IMR-90 (cell line): Measurements from ENCODE around the gene DOCK2. TPM values are rescaled to one million over a fixed set of nuclear protein-coding genes. Genes with fewer than 3 reads are reported as not detected.

Source experiments
- ATAC-seq: fragments of 200-7000 bp; cut with Tn5 transposase; 2 replicates; pipeline ENCODE4 v1.9.1; 2020; ENCODE audit warnings: low read depth, mild to moderate bottlenecking, moderate library complexity
- BruUV-seq: library from RNA; stranded (reverse); fragments of 400-500 nt; replicated peaks from 2 replicates; lab custom pipeline; 2021; lab: Mats Ljungman, UMichigan
- CTCF ChIA-PET: fragments of 300-600 bp; formaldehyde crosslinking; extraction: SDS; loops from one replicate; lab custom pipeline; 2021; ENCODE audit warnings: antibody characterized with exemption; lab: Yijun Ruan, JAX
- POLR2A ChIA-PET: fragments of 300-600 bp; sonication (Branson Sonifier 250); formaldehyde crosslinking; loops from one replicate; lab custom pipeline; 2022; ENCODE audit warnings: antibody characterized with exemption; ENCODE audit not compliant: unreplicated experiment; lab: Charles Lee
- DNase-seq: peaks from one replicate; pipeline ENCODE4 v3.0.0; 2013
- H2AFZ ChIP-seq: replicated peaks from 2 replicates; pipeline ENCODE3; 2013; ENCODE audit warnings: low read length, mild to moderate bottlenecking; ENCODE audit not compliant: poor library complexity
- H2AK5ac ChIP-seq: 2 replicates; pipeline ENCODE4 v1.6.1; 2013; ENCODE audit warnings: low read depth, low read length, inconsistent platforms
- H2AK9ac ChIP-seq: replicated peaks from 2 replicates; pipeline ENCODE3; 2013; ENCODE audit warnings: mild to moderate bottlenecking, low read depth, low read length, moderate library complexity; ENCODE audit not compliant: poor library complexity
- H2BK120ac ChIP-seq: 2 replicates; pipeline ENCODE4 v1.6.1; 2013; ENCODE audit warnings: low read depth, low read length, inconsistent platforms
- H2BK15ac ChIP-seq: 3 replicates; pipeline ENCODE4 v1.6.1; 2013; ENCODE audit warnings: low read depth, low read length, inconsistent platforms
- H2BK20ac ChIP-seq: 2 replicates; pipeline ENCODE4 v1.6.1; 2013; ENCODE audit warnings: low read depth, mild to moderate bottlenecking, inconsistent platforms, low read length, moderate library complexity
- H2BK5ac ChIP-seq: 2 replicates; pipeline ENCODE4 v1.6.1; 2013; ENCODE audit warnings: mild to moderate bottlenecking, low read depth, low read length, inconsistent platforms; ENCODE audit not compliant: poor library complexity, severe bottlenecking
- H3K14ac ChIP-seq: replicated peaks from 2 replicates; pipeline ENCODE4 v1.6.1; 2013; ENCODE audit warnings: low read depth, low read length, inconsistent platforms
- H3K18ac ChIP-seq: 2 replicates; pipeline ENCODE4 v1.6.1; 2013; ENCODE audit warnings: low read depth, low read length, control low read depth
- H3K23ac ChIP-seq: 2 replicates; pipeline ENCODE4 v1.6.1; 2013; ENCODE audit warnings: low read depth, low read length, inconsistent platforms
- H3K27ac ChIP-seq: 2 replicates; pipeline ENCODE4 v1.5.1; 2013; ENCODE audit warnings: mild to moderate bottlenecking, control low read depth, low read length; ENCODE audit not compliant: insufficient read depth
- H3K27me3 ChIP-seq: 2 replicates; pipeline ENCODE4 v1.6.1; 2013; ENCODE audit warnings: low read length; ENCODE audit not compliant: control insufficient read depth, insufficient read depth
- H3K36me3 ChIP-seq: 2 replicates; pipeline ENCODE4 v1.6.1; 2013; ENCODE audit warnings: low read length, mixed read lengths; ENCODE audit not compliant: control insufficient read depth, insufficient read depth
- H3K4ac ChIP-seq: 2 replicates; pipeline ENCODE4 v1.6.1; 2013; ENCODE audit warnings: low read depth, low read length, inconsistent platforms
- H3K4me1 ChIP-seq: 2 replicates; pipeline ENCODE4 v1.6.1; 2013; ENCODE audit warnings: low read length, mixed read lengths; ENCODE audit not compliant: control insufficient read depth, insufficient read depth
- H3K4me2 ChIP-seq: 2 replicates; pipeline ENCODE4 v1.6.1; 2013; ENCODE audit warnings: low read depth, mild to moderate bottlenecking, control low read depth, low read length, moderate library complexity
- H3K4me3 ChIP-seq: 2 replicates; pipeline ENCODE4 v1.5.1; 2013; ENCODE audit warnings: low read depth, mild to moderate bottlenecking, control low read depth, low read length, moderate library complexity; ENCODE audit not compliant: insufficient read depth
- H3K56ac ChIP-seq: 2 replicates; pipeline ENCODE4 v1.6.1; 2013; ENCODE audit warnings: low read length, inconsistent platforms; ENCODE audit not compliant: insufficient read depth; ENCODE audit errors: extremely low read depth
- H3K79me1 ChIP-seq, 2 experiments: 2 replicates each; pipeline ENCODE4 v1.6.1; 2013; ENCODE audit warnings: low read length in 2 of 2, inconsistent platforms in 1 of 2, low read depth in 1 of 2
- H3K9ac ChIP-seq: 2 replicates; pipeline ENCODE4 v1.6.1; 2013; ENCODE audit warnings: low read depth, low read length, control low read depth
- H3K9me1 ChIP-seq: 2 replicates; pipeline ENCODE4 v1.6.1; 2013; ENCODE audit warnings: low read length, inconsistent platforms; ENCODE audit not compliant: insufficient read depth
- H3K9me3 ChIP-seq: 2 replicates; pipeline ENCODE4 v1.6.1; 2013; ENCODE audit warnings: low read length; ENCODE audit not compliant: control insufficient read depth, insufficient read depth
- H4K20me1 ChIP-seq: 2 replicates; pipeline ENCODE4 v1.6.1; 2013; ENCODE audit warnings: low read length, inconsistent platforms; ENCODE audit not compliant: insufficient read depth
- H4K5ac ChIP-seq: 2 replicates; pipeline ENCODE4 v1.6.1; 2013; ENCODE audit warnings: mild to moderate bottlenecking, low read depth, low read length, control low read depth
- H4K8ac ChIP-seq, 2 experiments: 2 replicates each; pipeline ENCODE4 v1.6.1; 2013; ENCODE audit warnings: low read depth in 2 of 2, low read length in 2 of 2, control low read depth in 1 of 2, inconsistent platforms in 1 of 2
- H4K91ac ChIP-seq: 2 replicates; pipeline ENCODE4 v1.6.1; 2013; ENCODE audit warnings: low read depth, low read length, inconsistent platforms; ENCODE audit not compliant: insufficient read depth
- BHLHE40 ChIP-seq: fragments of 150-350 bp; IDR thresholded peaks from 2 replicates; pipeline ENCODE4 v1.6.1; 2016; ENCODE audit warnings: mild to moderate bottlenecking, low read depth, low read length
- CEBPB ChIP-seq: IDR thresholded peaks from 2 replicates; pipeline ENCODE4 v1.6.1; 2012; ENCODE audit warnings: low read depth, low read length, improper control_type of control experiment
- CHD1 ChIP-seq: IDR thresholded peaks from 2 replicates; pipeline ENCODE4 v1.6.1; 2012; ENCODE audit warnings: low read depth, low read length, improper control_type of control experiment
- FOS ChIP-seq: fragments of 150-350 bp; IDR thresholded peaks from 2 replicates; pipeline ENCODE4 v1.6.1; 2016; ENCODE audit warnings: low read depth, low read length
- MAFK ChIP-seq: IDR thresholded peaks from 2 replicates; pipeline ENCODE4 v1.6.1; 2012; ENCODE audit warnings: low read depth, low read length, improper control_type of control experiment
- MAZ ChIP-seq: IDR thresholded peaks from 2 replicates; pipeline ENCODE4 v1.6.1; 2012; ENCODE audit warnings: low read depth, mild to moderate bottlenecking, low read length, improper control_type of control experiment, moderate library complexity, borderline replicate concordance
- MXI1 ChIP-seq: IDR thresholded peaks from 2 replicates; pipeline ENCODE4 v1.6.1; 2012; ENCODE audit warnings: low read depth, mild to moderate bottlenecking, low read length, moderate library complexity, borderline replicate concordance
- NFE2L2 ChIP-seq: fragments of 150-350 bp; IDR thresholded peaks from 2 replicates; pipeline ENCODE4 v1.6.1; 2016; ENCODE audit warnings: low read depth, mild to moderate bottlenecking, low read length
- POLR2A ChIP-seq: IDR thresholded peaks from 2 replicates; pipeline ENCODE4 v1.6.1; 2012; ENCODE audit warnings: mild to moderate bottlenecking, low read depth, low read length
- RAD21 ChIP-seq: IDR thresholded peaks from 2 replicates; pipeline ENCODE4 v1.6.1; 2012; ENCODE audit warnings: low read length, improper control_type of control experiment
- RCOR1 ChIP-seq: IDR thresholded peaks from 2 replicates; pipeline ENCODE4 v1.6.1; 2012; ENCODE audit warnings: mild to moderate bottlenecking, low read length, improper control_type of control experiment; ENCODE audit not compliant: insufficient replicate concordance
- RFX5 ChIP-seq: IDR thresholded peaks from 2 replicates; pipeline ENCODE4 v1.8.0; 2012; ENCODE audit warnings: low read depth, mild to moderate bottlenecking, low read length, moderate library complexity
- SMC3 ChIP-seq: fragments of 150-350 bp; IDR thresholded peaks from 2 replicates; pipeline ENCODE4 v1.6.1; 2016; ENCODE audit warnings: low read depth, mild to moderate bottlenecking, antibody characterized with exemption, low read length, moderate library complexity
- USF2 ChIP-seq: fragments of 150-350 bp; IDR thresholded peaks from 2 replicates; pipeline ENCODE4 v1.6.1; 2017; ENCODE audit warnings: mild to moderate bottlenecking, antibody characterized with exemption, low read length, low read depth
- WGBS, 2 experiments: methylation state at CpG; one replicate each; pipeline versions ENCODE4 v1.1.5 to v1.1.7; 2013; ENCODE audit warnings: missing lambda C conversion rate in 2 of 2; ENCODE audit not compliant: insufficient read length in 1 of 2; ENCODE audit errors: extremely low coverage in 2 of 2; 5-methylcytosine and 5-hydroxymethylcytosine counted together
- dilution Hi-C: fragments of 300-500 bp; cut with HindIII; formaldehyde crosslinking; loops from one replicate; pipeline ENCODE4 v1.14.3; 2018; ENCODE audit warnings: low sequenced_read_pairs; ENCODE audit not compliant: unreplicated experiment
- in situ Hi-C: fragments of 300-500 bp; cut with MboI; formaldehyde crosslinking; loops from 3 replicates; pipeline ENCODE4 v1.14.3; 2019; ENCODE audit warnings: low sequenced_read_pairs, inconsistent platforms, mixed read lengths
- intact Hi-C: fragments of 100-400 bp; cut with micrococcal nuclease; formaldehyde crosslinking; loops from 2 replicates; pipeline ENCODE4 v1.10.0; 2022
- polyA plus RNA-seq, 3 experiments: library from polyadenylated mRNA; depleted of rRNA; stranded (reverse); fragments of >200 nt; gene quantifications; 2 replicates each; pipeline ENCODE4 v1.2.3, GENCODE V29; 2012; ENCODE audit warnings: low replicate concordance in 1 of 3
- total RNA-seq: library from RNA; depleted of rRNA; stranded (reverse); fragments of >200 nt; gene quantifications from 2 replicates; pipeline ENCODE4 v1.2.3, GENCODE V29; 2012
- TF ChIP-seq, protein P1 (sequence below): conservative IDR thresholded peaks from 2 replicates; pipeline ENCODE4 v1.5.1; 2012; ENCODE audit warnings: mild to moderate bottlenecking, low read depth, low read length, improper control_type of control experiment
- TF ChIP-seq, protein P2 (sequence below): fragments of 150-350 bp; IDR thresholded peaks from 2 replicates; pipeline ENCODE4 v1.6.1; 2016; ENCODE audit warnings: low read depth, mild to moderate bottlenecking, low read length, moderate library complexity, borderline replicate concordance

Gene DOCK2
- total and polyA plus RNA-seq, 2 of the 4 experiments (the other 2 are of a cell fraction), result 0.72 to 3.0 TPM

GRCh38 chr5:169867347-169867746 is 230.3 kb downstream of the DOCK2 start:
- Histone ChIP-seq H2BK120ac (no peak overlapping the region), H3K27me3 (no peaks in the 10 kb centered on the region), H3K18ac (no peak overlapping the region), H3K14ac (no peak overlapping the region), H2BK20ac (no peak overlapping the region), H2AK5ac (no peak overlapping the region), H3K56ac (no peak overlapping the region), H4K20me1 (no peaks in the 10 kb centered on the region), H3K4me2 (no peak overlapping the region), H4K91ac (no peak overlapping the region), H3K9me3 (no peaks in the 10 kb centered on the region), H3K4me1 (peaks cover 2% of the 10 kb centered on the region), H3K79me1 (peaks cover 0 to 6% of the 10 kb centered on the region in 2 experiments; a peak in 2 of 4 replicates), H3K4ac (no peak overlapping the region), H3K9ac (no peak overlapping the region), H3K36me3 (peaks cover 2% of the 10 kb centered on the region), H3K27ac (no peak overlapping the region), H4K5ac (no peak overlapping the region), H3K23ac (no peak overlapping the region), H2BK5ac (no peak overlapping the region), H2BK15ac (no peak overlapping the region), H3K4me3 (no peak overlapping the region), H4K8ac (no peak overlapping the region), H3K9me1 (no peaks in the 10 kb centered on the region), H2AFZ (no peak overlapping the region), H2AK9ac (no peak overlapping the region)
- WGBS, 2 experiments, result 78% methylated on average over 1 of the region's 2 CpGs; no CpG with 5 or more reads in 1 of the 2 experiments
- CTCF ChIA-PET, result no interaction called here
- no peak for ATAC-seq
- POLR2A ChIA-PET, result no interaction called here
- DNase-seq, result no peak
- BruUV-seq, result no TSS peak
- intact Hi-C loops (no loop called here), dilution Hi-C loops (no loop called here), in situ Hi-C loops (no loop called here)
- TF ChIP-seq FOS (no peak), POLR2A (no peak), BHLHE40 (no peak), NFE2L2 (no peak), USF2 (no peak), RCOR1 (no peak), MAZ (no peak), SMC3 (no peak), CEBPB (no peak), CHD1 (no peak), MAFK (no peak), RFX5 (no peak), RAD21 (no peak), MXI1 (no peak)
- TF ChIP-seq, protein P1, sequence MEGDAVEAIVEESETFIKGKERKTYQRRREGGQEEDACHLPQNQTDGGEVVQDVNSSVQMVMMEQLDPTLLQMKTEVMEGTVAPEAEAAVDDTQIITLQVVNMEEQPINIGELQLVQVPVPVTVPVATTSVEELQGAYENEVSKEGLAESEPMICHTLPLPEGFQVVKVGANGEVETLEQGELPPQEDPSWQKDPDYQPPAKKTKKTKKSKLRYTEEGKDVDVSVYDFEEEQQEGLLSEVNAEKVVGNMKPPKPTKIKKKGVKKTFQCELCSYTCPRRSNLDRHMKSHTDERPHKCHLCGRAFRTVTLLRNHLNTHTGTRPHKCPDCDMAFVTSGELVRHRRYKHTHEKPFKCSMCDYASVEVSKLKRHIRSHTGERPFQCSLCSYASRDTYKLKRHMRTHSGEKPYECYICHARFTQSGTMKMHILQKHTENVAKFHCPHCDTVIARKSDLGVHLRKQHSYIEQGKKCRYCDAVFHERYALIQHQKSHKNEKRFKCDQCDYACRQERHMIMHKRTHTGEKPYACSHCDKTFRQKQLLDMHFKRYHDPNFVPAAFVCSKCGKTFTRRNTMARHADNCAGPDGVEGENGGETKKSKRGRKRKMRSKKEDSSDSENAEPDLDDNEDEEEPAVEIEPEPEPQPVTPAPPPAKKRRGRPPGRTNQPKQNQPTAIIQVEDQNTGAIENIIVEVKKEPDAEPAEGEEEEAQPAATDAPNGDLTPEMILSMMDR, result no peak
- TF ChIP-seq, protein P2, sequence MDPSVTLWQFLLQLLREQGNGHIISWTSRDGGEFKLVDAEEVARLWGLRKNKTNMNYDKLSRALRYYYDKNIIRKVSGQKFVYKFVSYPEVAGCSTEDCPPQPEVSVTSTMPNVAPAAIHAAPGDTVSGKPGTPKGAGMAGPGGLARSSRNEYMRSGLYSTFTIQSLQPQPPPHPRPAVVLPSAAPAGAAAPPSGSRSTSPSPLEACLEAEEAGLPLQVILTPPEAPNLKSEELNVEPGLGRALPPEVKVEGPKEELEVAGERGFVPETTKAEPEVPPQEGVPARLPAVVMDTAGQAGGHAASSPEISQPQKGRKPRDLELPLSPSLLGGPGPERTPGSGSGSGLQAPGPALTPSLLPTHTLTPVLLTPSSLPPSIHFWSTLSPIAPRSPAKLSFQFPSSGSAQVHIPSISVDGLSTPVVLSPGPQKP, result no peak
